Epithelial cell of esophagus (primary cell): ENCODE data around the gene HAUS7.
A peak's percentile ranks its signal among the peaks of the same experiment; 100 is the strongest.

Source experiments
- DNase-seq: peaks from one replicate; pipeline ENCODE4 v3.0.0; 2010; ENCODE audit warnings: low read depth
- H3K4me3 ChIP-seq: 2 replicates; pipeline ENCODE4 v1.5.1; 2011; ENCODE audit warnings: mild to moderate bottlenecking, low read length, control low read depth
- CTCF ChIP-seq: IDR thresholded peaks from 2 replicates; pipeline ENCODE4 v1.5.1; 2011; ENCODE audit warnings: low read depth, mild to moderate bottlenecking, low read length, control low read depth, inconsistent platforms; ENCODE audit not compliant: insufficient read depth; ENCODE audit errors: missing control alignments

HAUS7 gene

GRCh38 chrX:153442463-153442862 lies 27.9 kb downstream of the HAUS7 start:
- H3K4me3 ChIP-seq = no peak overlapping the region
- TF ChIP-seq CTCF = no peak

GRCh38 chrX:153441981-153442380 lies 28.4 kb downstream of the HAUS7 start:
- peak; percentile 84 for DNase-seq
- no peak overlapping the region for H3K4me3 ChIP-seq
- no peak for TF ChIP-seq CTCF

More at GRCh38 chrX:153442463-153442862, 27.9 kb downstream of the HAUS7 start:
- no peak for DNase-seq

GRCh38 chrX:153441296-153441695 lies 29.1 kb downstream of the HAUS7 start:
- DNase-seq = peak; percentile 64
- no peak for TF ChIP-seq CTCF
- H3K4me3 ChIP-seq = no peak overlapping the region

GRCh38 chrX:153440556-153441135 lies 29.7 kb downstream of the HAUS7 start:
- TF ChIP-seq CTCF = no peak
- DNase-seq = peak; percentile 2
- no peak overlapping the region for H3K4me3 ChIP-seq

GRCh38 chrX:153439977-153440376 lies 30.4 kb downstream of the HAUS7 start:
- TF ChIP-seq CTCF = no peak
- no peak overlapping the region for H3K4me3 ChIP-seq
- DNase-seq = no peak

- no peak overlapping the region for H3K4me3 ChIP-seq
- peak; percentile 21 for DNase-seq
- peak; percentile 20 for TF ChIP-seq CTCF
These were observed 31.8 kb downstream of the HAUS7 start for GRCh38 chrX:153438532-153438931.

GRCh38 chrX:153435845-153436244 lies 34.5 kb downstream of the HAUS7 start:
- no peak for DNase-seq
- H3K4me3 ChIP-seq = no peak overlapping the region
- no peak for TF ChIP-seq CTCF
